ENCODE data around the gene ZNF133. TPM values are rescaled to one million over a fixed set of nuclear protein-coding genes. Genes with fewer than 3 reads are reported as not detected.

The ZNF133 gene
- total RNA-seq, 4 donors from 2014 or later, result 5.9 to 18.9 (median 16.8) TPM

- TF ChIP-seq CTCF (IDR thresholded peaks at IDR 0.05; ENCODE audit: low read depth), result no peak
Measured at GRCh38 chr20:18363708-18364107, 75.4 kb downstream of the ZNF133 start.

- no peak for TF ChIP-seq CTCF (IDR thresholded peaks at IDR 0.05; ENCODE audit: low read depth)
Measured at GRCh38 chr20:18364768-18365167, 76.4 kb downstream of the ZNF133 start.

Small RNA genes lying within 50 kb of the gene (small RNA-seq; reads per million reads assigned to genes)
- gene RN7SL14P (not detected), gene RNU2-56P (0.36 reads per million)

Other genes with a start within 250 kb of the ZNF133 start
- gene OVOL2, start 230.6 kb upstream of the ZNF133 start, total RNA-seq, result not detected
- gene KAT14, start 150.7 kb upstream of the ZNF133 start, total RNA-seq, result 10 to 100 TPM; 10.0 to 17.3 (median 12.4) TPM
- gene PET117, start 150.7 kb upstream of the ZNF133 start, total RNA-seq, result 10 to 100 TPM in 1 of 4 donors, 1 to 10 TPM in 3; 8.2 to 13.0 (median 9.5) TPM
- gene DZANK1, start 178.5 kb downstream of the ZNF133 start, total RNA-seq, result 1 to 10 TPM in 3 of 4 donors, under 1 TPM in 1; 0.65 to 2.2 (median 2.0) TPM
- 10 to 100 TPM in 2 of 4 donors, 1 to 10 TPM in 2; 6.3 to 13.9 (median 10.8) TPM for gene POLR3F, start 178.9 kb downstream of the ZNF133 start, total RNA-seq
- gene RBBP9, start 208.7 kb downstream of the ZNF133 start, total RNA-seq, result 10 to 100 TPM; 11.3 to 16.3 (median 12.6) TPM
- gene SEC23B, start 219.4 kb downstream of the ZNF133 start, total RNA-seq, result 10 to 100 TPM; 20.0 to 35.9 (median 25.4) TPM

Data from subcutaneous adipose tissue (tissue), 4 donors.